Lower leg skin (tissue), 3 donors: ENCODE results near the gene TTC34.
"Not testable (repeated sequence)": the region's sequence is repeated elsewhere in the genome, so short reads cannot be mapped to it uniquely, and the experiment has no call there.

Experiments
- POLR2A ChIP-seq, 2 donors: fragments of 450-650 bp; IDR thresholded peaks; one replicate each; pipeline ENCODE4 v1.6.1; 2016 to 2017; ENCODE audit warnings: antibody characterized with exemption in 2 of 2, mild to moderate bottlenecking in 1 of 2, moderate library complexity in 1 of 2
- TF ChIP-seq, protein P1 (sequence below), 3 donors: fragments of 450-650 bp; IDR thresholded peaks; one replicate each; pipeline ENCODE4 v1.5.1; 2016; ENCODE audit warnings: antibody characterized with exemption in 3 of 3, mild to moderate bottlenecking in 3 of 3, moderate library complexity in 2 of 3

GRCh38 chr1:2775333-2775732, 26.2 kb downstream of the TTC34 start:
- TF ChIP-seq, protein P1, sequence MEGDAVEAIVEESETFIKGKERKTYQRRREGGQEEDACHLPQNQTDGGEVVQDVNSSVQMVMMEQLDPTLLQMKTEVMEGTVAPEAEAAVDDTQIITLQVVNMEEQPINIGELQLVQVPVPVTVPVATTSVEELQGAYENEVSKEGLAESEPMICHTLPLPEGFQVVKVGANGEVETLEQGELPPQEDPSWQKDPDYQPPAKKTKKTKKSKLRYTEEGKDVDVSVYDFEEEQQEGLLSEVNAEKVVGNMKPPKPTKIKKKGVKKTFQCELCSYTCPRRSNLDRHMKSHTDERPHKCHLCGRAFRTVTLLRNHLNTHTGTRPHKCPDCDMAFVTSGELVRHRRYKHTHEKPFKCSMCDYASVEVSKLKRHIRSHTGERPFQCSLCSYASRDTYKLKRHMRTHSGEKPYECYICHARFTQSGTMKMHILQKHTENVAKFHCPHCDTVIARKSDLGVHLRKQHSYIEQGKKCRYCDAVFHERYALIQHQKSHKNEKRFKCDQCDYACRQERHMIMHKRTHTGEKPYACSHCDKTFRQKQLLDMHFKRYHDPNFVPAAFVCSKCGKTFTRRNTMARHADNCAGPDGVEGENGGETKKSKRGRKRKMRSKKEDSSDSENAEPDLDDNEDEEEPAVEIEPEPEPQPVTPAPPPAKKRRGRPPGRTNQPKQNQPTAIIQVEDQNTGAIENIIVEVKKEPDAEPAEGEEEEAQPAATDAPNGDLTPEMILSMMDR (IDR thresholded peaks at IDR 0.05): not testable (repeated sequence)
- TF ChIP-seq POLR2A (IDR thresholded peaks at IDR 0.05): not testable (repeated sequence)
